NCI-H1417 treated with DMSO at 0.1 percent for 48 hours (cell line): Measurements from ENCODE around the gene TAGLN3.
"Not testable (repeated sequence)": the region's sequence is repeated elsewhere in the genome, so short reads cannot be mapped to it uniquely, and the experiment has no call there.

Source experiments
- DNase-seq: peaks from one replicate; lab custom pipeline; 2025; lab: John Stamatoyannopoulos, UW

The TAGLN3 gene

DNA sequence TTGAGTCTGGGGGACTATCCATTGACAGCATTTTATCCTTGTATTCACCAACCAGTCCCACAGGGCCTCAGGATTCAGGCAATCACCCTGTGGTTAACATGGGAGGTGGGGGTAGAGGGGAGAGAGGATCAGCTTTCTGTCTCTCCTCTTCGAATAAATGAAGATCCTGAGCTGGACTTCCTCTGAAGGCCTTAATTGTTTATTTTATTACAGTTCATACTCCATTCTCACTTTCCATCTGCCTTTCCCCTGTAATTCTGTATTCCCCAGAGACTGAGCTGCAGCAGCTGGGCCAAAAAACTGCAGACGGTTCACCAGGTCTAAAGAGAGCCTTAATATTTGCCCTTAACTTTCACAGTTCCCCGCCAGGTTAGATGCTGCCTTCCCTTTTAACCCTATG lies 11.9 kb downstream of the TAGLN3 start:
- DNase-seq, result no peak

DNA sequence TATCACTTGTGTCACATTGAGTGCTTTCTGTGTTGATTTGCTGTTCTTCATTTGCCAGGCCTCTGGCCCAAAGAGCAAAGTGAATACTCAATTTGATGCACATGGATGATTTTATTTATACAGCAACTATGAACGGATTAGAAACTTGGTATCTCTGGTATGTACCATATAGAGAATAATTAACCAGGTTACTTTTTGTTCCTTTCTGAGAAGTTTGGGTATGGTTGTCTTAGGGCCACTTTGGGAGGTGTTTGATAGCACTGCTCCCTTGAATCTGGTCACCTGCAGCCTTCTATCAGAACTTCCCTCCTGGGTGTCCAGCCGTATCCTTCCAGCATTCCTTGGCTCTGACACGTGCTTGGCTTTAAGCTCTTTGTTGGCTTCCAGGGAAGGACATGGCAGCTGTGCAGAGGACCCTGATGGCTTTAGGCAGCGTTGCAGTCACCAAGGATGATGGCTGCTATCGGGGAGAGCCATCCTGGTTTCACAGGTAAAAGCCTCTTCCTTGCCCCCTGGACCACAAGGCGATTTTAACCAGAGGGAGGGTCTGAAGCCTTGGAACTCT lies 12.7 kb downstream of the TAGLN3 start:
- DNase-seq, result no peak

DNA sequence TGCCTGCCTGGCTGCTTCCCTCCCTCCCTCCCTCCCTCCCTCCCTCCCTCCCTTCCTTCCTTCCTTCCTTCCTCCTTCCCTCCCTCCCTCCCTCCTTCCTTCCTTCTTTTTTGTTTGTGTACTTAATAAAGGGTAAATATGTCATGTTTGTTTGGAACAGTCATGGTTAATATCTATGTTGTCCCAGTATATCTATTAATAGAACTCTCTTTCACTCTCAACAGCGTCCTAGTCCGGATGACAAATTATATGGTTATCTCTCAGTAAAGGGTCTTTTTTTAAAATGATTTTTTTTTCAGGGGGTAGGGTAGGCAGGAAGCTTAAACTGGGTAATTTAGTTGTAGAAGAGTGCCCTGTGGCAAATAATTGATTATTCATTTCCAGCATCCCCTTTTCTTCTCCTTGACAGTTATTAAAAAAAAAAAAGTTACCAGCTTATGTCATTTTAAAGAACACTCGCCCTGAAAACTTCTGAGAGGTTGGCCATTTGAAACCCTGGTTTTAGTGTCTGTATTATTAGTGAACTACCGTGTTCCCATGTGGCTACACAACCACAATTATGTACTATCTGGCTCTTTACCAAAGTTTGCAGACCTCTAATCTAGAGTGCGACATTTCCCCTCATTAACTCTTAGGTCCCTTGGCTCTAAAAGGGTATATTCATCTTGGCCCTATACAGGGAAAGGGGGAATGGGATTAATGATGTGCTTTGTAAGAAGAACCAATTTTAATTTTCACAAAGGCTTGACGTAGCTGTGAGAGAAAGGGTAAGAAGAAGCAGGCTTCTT lies 13.7 kb downstream of the TAGLN3 start:
- no peak for DNase-seq

DNA sequence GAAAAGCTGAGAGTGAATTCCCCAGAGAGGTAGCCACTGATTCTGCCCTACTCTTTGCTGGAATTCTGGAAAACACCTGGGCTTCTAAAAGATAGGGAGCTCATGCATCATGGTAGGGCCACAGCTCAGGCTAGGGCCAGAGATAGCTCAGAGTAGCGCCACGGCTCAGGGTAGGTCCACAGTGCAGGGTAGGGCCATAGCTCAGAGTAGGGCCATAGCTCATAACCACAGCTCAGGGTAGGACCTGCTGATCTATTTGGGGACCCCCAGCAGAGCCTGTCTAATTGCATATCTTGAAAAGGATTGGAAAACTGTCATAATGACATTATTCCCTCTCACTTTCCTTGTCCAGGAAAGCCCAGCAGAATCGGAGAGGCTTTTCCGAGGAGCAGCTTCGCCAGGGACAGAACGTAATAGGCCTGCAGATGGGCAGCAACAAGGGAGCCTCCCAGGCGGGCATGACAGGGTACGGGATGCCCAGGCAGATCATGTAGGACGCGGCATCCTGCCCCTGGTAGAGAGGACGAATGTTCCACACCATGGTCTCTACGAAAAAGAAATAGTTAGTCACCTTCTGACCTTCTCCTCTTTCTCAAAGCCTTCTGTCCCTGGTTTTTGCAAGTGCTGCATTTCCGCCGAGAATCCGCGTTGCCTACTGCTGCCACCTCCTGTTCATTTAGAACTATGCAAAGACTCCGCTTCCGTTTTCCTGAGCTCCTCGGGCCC lies 14.5 kb downstream of the TAGLN3 start:
- DNase-seq, result no peak

DNA sequence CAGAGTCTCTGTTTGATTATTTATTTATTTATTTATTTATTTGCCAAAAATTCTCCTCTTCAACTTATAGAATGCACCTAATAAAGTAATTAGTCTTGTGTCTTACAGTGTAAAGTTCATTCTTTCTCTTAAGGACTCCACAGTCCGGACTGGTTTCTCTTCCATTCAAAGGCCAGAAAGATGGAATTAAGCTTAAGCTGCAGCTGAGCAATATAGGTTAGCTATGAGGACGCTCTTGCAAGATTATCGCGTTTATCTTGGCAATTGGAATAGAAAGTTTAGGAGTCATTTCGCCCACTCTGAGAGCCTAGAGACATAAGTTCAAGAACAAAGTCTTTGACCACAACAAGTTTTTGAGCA lies 15.0 kb downstream of the TAGLN3 start:
- no peak for DNase-seq

DNA sequence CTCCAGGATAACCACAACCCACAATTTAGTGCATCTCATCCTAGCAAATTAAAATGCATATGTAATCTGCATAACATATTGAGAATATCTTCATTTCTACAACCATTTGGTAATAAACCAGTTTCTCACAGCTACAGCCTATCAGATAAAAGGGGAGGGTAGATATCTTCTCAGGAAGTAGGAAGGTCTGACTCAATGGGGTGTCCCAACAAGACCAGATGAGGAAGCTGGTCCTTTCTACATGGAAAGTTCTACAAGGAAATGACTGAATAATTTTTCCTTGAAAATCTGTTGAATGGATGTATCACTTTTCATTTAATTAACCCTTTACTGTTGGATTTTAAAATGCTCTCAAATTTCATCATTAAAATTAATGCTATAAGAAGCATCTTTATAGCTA lies 18.4 kb downstream of the TAGLN3 start:
- DNase-seq, result no peak

DNA sequence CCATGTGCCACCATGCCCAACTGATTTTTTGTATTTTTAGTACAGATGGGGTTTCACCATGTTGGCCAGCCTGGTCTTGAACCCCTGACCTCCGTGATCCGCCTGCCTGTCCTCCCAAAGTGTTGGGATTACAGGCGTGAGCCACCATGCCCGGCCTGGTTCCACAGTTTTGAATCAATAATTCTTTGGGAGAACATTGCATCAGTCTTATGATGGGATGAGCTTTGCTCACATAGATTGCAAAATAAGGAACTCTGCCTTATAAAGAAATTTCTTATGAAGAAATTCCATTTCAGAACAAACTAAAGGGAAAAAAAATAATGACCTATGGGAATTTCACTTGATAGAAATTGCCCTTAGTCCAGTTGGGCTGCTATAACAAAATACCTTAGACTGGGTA lies 20.0 kb downstream of the TAGLN3 start:
- no peak for DNase-seq

DNA sequence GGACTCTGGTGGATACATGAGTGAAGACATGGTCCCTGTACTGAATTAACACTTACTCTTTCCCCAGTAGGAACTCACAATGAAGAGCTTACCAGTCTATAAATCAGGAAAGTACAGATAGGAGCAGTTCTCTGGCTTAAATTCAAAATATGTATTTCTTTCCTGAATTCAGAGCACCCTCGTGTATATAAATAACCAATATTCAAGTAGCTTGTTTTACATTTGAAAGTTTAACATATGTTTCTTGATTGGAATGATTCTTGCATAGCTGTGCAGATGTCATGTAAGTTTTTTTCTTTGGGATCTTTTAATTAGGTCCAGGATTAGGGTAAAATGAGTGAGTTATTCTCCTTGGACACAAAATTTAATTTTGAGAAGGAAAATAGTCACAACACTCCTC lies 21.0 kb downstream of the TAGLN3 start:
- no peak for DNase-seq

DNA sequence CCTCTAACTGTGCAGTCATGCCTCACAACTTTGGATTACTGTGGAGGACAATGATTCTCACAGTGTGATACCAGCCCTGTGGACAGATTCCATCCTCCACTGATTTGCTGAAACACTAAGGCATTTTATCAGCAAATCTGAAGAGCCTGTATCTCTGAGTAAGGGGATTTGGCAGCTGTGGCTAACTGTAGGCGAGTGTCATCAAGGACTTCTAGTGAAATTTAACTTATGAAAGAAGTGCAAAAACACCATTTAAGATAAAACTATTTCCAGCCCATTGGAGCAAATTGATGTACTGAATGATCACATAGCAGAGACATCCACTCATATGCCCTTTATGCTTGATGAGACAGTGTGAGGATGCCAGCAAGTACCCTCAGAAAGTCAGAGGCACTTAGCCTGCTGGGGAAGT lies 22.0 kb downstream of the TAGLN3 start:
- no peak for DNase-seq

DNA sequence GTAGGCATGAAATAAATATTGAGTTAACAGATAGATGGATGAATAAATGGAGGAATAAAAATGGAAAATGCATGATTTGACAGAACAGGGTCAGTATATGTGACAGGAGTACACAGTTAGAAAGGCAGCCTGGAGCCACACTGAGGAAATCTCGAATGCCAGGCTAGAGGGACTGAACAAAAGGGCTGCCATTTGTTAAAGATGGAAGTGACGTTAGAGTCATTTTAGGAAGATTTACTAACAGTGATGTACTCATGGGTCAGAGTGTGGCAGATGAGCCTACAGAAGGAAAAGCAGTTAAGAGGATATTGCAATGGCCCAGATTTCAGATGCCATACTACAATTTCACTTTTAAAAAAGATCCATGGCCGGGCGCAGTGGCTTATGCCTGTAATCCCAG lies 28.4 kb downstream of the TAGLN3 start:
- DNase-seq, result no peak

DNA sequence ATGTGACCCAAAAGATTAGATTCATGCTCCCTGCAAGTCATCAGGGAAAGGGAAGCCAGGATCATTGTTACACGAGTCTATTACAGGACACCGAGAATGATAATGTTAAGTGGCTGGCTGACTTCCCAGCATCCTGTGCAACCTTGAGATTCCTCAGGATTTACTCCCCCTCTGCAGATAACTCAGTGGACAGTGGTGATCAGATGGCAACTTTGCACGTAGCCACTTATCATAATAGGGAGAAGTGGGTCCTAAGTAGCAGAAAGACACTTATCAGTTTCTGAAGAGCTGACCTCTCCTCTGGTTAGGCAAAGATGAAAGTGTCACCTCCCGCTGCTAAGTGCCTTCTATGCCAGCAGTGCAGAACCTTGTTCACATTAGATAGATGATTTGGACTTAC lies 29.1 kb downstream of the TAGLN3 start:
- DNase-seq, result no peak

DNA sequence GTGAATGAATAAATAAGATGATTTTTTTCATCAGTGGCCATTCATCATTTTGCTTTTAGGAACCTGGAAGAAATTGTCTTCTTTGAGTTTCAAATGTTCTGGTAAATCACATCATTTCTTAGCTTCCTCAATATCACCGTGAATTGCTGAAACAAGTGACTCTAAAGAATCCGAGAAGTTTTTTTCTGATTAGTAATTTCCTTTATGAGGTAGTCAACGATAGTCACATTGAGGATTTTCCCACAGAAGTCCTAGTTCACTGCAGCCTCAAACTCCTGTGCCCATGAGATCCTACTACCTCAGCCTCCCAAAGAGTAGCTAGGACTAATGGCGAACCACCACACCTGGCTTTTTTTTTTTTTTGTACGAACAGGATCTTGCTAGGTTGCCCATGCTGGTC lies 32.2 kb downstream of the TAGLN3 start:
- DNase-seq, result no peak

DNA sequence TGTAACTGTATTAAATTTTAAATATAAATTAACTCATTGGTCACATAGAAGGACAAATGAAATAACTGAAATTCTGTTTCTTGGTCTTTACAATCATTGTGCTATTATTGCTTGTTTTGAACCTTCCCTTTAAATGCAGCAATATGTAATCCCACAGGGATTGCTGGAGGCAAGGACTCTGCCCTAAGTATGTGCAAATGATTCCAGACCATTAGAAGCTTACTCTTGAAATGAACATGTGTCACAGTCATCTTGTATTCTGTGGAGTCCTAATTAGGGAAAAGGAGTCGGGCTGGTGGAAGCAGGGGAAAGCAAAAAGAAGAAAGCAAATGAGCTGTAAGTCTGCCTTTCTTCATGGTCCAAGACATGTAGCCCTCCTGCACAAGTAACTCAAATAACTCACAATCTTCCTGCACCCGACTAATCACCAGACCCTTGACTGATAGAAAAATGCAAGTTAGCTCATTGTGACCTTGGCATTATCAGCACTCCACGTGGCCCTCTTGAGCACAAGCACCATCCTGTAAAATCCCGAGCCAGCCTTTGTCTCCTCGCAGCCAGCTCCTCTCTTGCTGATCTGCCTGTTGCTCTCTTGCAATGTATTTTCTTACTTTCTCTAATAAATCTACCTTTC lies 33.5 kb downstream of the TAGLN3 start:
- no peak for DNase-seq

DNA sequence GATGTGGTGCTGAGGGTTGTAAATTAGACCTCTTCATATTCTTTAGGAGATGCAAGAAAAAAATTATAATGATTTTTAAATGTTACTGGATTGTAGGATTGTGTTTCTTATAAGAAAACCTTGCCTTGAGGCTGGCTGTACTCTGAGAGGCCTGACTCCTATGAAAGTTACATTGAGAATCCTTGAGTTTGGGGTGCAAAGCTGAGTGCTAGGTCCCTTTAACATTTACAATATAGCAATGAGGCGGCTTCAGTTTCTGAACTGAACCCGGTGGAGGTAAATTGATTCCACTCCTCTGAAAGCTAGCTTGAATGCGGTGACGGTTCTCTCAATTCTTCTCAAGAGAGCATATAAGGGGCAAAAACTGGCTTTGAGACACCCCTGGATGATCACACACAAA lies 35.7 kb downstream of the TAGLN3 start, which contains the start of gene TMPRSS7:
TSS of gene TMPRSS7 (plus strand) at position 301 of the 400 bp plus-strand sequence. CDS start 110 bp downstream, outside the sequence.
- DNase-seq, result no peak

DNA sequence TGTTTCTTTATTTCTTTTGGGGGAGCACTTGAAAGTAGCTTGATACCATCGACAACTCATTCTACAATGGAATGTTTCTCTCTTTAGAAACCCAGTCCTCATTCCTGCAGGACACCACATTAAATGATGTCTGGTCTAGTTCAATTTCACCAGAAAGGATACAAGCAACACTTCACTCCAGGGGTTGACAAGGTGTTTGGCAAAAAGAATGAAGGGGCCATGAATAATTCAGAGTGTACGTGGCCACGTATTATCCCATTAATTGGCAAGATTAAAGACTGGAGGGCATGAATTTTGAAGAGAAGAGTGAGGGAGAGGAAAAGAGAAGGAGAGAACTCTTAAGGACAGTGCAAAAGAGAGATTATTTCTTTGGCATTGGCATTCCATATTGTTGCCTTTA lies 36.5 kb downstream of the TAGLN3 start:
- no peak for DNase-seq

DNA sequence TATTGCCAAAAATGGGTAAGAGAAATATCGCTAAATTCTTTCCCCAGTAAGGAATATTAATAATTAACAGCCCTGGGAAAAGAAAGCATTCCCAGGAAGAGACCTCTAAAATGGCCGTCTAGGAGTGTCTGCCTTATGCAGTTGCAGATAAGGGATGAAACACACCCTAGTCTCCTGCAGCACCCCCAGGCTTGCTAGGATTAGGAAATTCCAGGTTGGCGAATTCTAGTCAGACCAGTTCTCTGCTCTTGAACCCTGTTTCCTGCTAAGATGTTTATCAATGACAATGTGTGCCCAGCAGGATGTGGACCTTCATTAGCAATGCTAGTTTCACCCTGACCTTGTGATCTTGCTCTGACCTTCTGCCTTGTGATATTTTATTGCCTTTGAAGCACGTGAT lies 38.5 kb downstream of the TAGLN3 start:
- DNase-seq, result not testable (repeated sequence)

DNA sequence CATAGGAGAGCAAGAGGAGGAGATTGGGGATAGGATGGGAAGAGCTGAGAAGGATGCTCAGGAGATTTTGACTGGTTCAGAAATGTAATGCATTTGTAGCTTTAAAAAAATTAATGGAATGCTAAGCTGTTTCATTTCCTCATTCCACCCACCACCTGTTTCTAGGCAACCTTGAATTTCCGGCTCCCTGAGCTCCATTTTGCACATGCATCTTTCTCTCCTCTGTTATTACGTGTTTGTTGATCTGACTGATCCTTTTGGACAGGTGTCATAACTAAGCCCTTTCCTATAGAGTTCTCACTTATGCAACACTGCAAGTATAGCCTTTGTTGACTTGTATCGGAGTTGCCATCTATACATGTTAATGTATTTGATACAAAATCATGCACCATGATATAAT lies 40.1 kb downstream of the TAGLN3 start:
- peak; percentile 10 for DNase-seq

DNA sequence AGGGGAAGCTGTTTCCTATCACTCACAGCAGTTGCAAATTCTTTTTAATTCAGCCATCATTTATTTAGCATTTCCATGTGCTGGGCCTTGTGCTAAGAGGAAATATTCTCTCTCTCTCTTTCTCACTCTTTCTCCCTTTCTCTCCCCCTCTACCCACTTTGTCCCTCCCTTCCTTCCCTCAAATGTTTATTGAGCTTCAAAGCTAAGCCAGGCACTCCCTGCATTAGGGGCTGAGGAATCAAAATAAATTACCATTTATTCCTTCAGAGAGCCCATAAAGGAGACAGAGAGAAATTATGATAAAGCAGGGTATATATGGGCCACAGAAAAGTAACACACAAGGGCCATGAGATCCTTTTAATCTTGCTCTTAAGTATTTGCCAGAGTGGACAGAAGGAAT lies 42.6 kb downstream of the TAGLN3 start:
- no peak for DNase-seq

DNA sequence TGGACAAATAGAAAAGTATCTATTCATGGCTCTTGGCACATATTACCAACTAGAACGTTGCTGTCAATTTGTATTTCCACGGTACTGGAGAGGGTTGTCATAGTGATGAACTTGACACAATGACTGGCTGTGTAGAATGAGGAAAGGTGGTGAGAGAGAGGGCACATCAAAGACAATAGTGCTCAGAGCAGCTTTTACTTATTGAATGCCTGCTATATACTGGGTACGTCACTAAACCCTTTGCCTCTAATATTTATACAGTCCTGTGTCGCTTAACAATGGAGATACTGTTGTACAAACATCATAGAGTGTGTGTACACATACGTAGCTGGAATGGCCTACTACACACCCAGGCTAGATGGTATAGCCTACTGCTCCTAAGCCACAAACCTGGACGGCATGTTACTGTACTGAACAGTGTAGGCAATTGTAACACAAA lies 44.1 kb downstream of the TAGLN3 start:
- peak; percentile 97 for DNase-seq

DNA sequence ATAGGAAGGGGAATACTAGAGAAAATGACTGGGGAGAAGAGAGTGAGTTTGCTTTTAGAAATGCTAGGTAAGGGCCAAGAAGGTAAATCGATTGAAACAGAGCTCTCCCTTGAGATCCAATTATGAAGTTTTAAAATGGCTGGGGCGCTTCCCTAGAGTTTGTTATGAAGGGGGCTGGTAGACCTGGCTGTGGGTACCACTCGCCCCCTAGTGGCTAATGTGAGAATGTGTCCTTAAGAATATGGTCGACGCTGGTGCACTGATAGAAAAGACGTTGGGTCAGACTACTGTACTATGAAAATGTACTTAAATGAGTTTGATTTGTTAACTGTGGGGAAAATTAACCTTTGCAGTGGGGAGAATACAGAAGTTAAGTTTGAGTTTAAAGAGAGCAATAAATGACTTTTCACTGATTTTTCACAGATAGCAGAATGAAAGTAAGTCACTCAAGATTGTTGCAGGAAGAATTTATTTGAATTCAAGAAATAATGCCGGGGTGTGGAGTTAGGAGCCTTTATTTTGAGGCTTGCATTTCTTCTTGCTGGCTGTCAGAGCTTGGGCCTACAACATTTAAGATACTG lies 45.0 kb downstream of the TAGLN3 start:
- peak; percentile 80 for DNase-seq

DNA sequence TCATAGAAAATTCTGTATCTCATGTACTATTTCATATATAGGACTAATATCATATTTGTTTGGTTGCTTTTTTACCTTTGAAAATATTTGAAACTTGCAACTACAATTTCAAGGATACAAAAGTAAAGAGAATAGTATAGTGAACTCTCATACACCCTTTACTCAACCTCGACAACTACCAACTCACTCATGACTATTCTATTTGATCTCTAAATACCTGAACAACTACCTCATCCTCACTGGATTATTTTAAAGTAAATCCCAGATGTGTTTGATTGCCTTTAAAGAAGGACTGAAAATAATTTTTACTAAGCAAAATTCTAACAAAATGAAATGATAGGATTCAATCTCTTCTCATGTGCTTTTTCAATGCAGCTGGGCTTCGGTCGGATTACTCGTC lies 47.9 kb downstream of the TAGLN3 start:
- DNase-seq, result no peak

DNA sequence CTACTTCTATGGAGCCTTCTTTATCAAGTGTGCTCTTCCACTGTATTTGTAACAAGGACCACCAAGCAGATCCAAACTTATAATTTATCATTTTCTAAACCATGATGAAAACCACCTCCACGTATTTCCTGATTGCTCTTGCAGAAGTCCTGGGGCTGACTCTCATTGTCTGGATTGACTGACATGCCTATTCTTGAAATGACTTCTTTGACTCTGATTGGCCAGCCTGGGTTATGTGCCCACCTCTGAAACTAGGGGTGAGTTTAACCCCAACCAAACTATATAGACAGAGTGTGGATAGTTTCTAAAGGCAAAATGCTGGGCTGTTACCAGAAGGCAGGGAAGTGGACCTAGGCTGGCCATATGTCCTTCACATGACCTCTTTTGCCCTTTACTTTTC lies 48.5 kb downstream of the TAGLN3 start:
- DNase-seq, result no peak
